A549 treated with dexamethasone at 1 μM for 4 hours (cell line): ENCODE data around the gene INO80. TPM values are rescaled to one million over a fixed set of nuclear protein-coding genes. Genes with fewer than 3 reads are reported as not detected.

Experiments used
- total RNA-seq: library from RNA; stranded (reverse); fragments of 200-300 nt; extraction: Qiagen RNA extraction; gene quantifications from 5 replicates; pipeline ENCODE4 v1.2.3, GENCODE V29; 2022

INO80 gene
- total RNA-seq: 12.0 to 15.7 TPM (median 14.0 TPM) in 5 replicates

GRCh38 chr15:41116116-41116961 lies at the start of gene INO80:
INO80 (minus strand) TSS chr15:41116280; CDS start chr15:41096310, 19,970 bp downstream.

GRCh38 chr15:40952901-40953712 lies 163.0 kb downstream of the INO80 start, which contains the start of gene CHAC1:
CHAC1 (plus strand) TSS chr15:40953471; CDS start chr15:40953584, 113 bp downstream.

Other genes with a start within 250 kb of the INO80 start
- 3.7 to 4.3 TPM (median 3.7 TPM) in 5 replicates for gene RHOV, start 242.0 kb downstream of the INO80 start, total RNA-seq
- 19.7 to 25.8 TPM (median 24.5 TPM) in 5 replicates for gene VPS18, start 221.8 kb downstream of the INO80 start, total RNA-seq
- 1.8 to 2.8 TPM (median 2.8 TPM) in 5 replicates for gene DLL4, start 186.9 kb downstream of the INO80 start, total RNA-seq
- 7.5 to 13.3 TPM (median 8.8 TPM) in 5 replicates for gene CHAC1, start 162.8 kb downstream of the INO80 start, total RNA-seq
- gene EXD1, start 114.5 kb upstream of the INO80 start, total RNA-seq: 0.35 TPM in 1 of 5 replicates, not detected in the others
- gene CHP1, start 115.0 kb upstream of the INO80 start, total RNA-seq: 66.5 to 99.0 TPM (median 88.1 TPM) in 5 replicates
- gene OIP5, start 216.3 kb upstream of the INO80 start, total RNA-seq: 11.3 to 12.7 TPM (median 12.1 TPM) in 5 replicates
- 67.4 to 78.4 TPM (median 74.6 TPM) in 5 replicates for gene NUSAP1, start 216.6 kb upstream of the INO80 start, total RNA-seq